ENCODE results near the gene PLPPR5. TPM values are rescaled to one million over a fixed set of nuclear protein-coding genes. Genes with fewer than 3 reads are reported as not detected.

PLPPR5 gene
- total RNA-seq, 1 donor from 2014 or later = not detected

DNA sequence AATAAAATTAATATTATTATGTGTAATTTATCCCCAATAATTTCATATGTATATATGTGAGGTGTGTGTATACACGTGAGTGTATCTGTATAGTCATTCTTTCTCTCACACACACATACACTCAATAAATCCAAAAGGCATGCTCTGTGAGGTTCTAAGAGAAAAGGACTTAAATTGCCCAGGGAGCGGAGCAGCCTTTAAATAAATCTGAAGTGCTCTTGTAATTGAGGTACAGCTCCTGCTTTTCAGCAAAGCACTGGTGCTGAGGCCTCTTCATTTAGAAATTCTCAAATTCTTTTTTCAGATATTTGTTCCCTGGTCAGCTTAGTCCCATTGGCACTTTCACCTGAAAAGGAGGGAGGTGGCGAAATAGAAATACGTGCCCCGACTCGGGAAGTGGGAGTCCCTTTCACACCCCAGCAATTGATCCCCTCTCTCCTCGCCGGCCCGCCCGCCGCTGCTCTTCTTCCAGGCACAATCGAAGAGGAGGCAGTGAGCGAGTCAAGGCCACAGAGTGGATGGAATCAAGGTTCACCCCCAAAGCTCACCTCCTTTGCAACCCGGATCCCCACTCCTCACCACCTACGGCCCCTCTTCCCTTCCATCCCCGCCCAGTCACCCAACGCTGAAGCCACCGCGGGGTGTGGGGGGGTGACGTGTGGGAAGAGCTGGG lies 944 bp downstream of the PLPPR5 start:
- peak overlapping the region; percentile 45 for H3K4me3 Mint-ChIP-seq (ENCODE audit: unreplicated experiment)
- TF ChIP-seq, protein P1, sequence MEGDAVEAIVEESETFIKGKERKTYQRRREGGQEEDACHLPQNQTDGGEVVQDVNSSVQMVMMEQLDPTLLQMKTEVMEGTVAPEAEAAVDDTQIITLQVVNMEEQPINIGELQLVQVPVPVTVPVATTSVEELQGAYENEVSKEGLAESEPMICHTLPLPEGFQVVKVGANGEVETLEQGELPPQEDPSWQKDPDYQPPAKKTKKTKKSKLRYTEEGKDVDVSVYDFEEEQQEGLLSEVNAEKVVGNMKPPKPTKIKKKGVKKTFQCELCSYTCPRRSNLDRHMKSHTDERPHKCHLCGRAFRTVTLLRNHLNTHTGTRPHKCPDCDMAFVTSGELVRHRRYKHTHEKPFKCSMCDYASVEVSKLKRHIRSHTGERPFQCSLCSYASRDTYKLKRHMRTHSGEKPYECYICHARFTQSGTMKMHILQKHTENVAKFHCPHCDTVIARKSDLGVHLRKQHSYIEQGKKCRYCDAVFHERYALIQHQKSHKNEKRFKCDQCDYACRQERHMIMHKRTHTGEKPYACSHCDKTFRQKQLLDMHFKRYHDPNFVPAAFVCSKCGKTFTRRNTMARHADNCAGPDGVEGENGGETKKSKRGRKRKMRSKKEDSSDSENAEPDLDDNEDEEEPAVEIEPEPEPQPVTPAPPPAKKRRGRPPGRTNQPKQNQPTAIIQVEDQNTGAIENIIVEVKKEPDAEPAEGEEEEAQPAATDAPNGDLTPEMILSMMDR (IDR thresholded peaks at IDR 0.05) = no peak
- peaks cover 68% of the 10 kb centered on the region for H3K27me3 Mint-ChIP-seq (ENCODE audit: low read depth)
- no peak for DNase-seq (ENCODE audit: low spot score)
- no peaks in the 10 kb centered on the region for H3K36me3 Mint-ChIP-seq (ENCODE audit: low read depth)
- H3K4me1 Mint-ChIP-seq (ENCODE audit: low read depth) = peaks cover 5% of the 10 kb centered on the region
- no peaks in the 10 kb centered on the region for H3K9me3 Mint-ChIP-seq (ENCODE audit: low read depth)
- H3K27ac Mint-ChIP-seq (ENCODE audit: unreplicated experiment) = no peak overlapping the region

DNA sequence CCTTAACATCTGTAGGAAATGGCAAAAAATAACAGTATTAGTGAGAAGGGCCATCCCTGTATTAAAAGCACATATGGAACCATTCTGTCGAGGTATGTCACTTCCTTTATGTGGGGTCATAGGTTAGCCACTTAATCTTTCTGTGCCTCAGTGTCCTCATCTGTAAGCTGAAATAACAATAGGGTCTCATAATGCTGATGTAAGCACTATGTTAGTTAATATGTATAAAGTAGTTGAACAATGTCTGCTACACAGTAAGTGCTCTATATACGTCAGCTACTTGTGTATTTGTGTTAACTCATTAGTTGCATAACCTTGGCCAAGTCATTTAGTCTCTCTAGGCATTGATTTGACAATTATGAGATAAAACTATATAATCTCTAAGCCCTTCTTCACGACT lies 11.8 kb downstream of the PLPPR5 start:
- H3K4me1 Mint-ChIP-seq (ENCODE audit: low read depth) = peaks cover 20% of the 10 kb centered on the region
- no peaks in the 10 kb centered on the region for H3K9me3 Mint-ChIP-seq (ENCODE audit: low read depth)
- no peak overlapping the region for H3K4me3 Mint-ChIP-seq (ENCODE audit: unreplicated experiment)
- H3K36me3 Mint-ChIP-seq (ENCODE audit: low read depth) = no peaks in the 10 kb centered on the region
- no peak overlapping the region for H3K27ac Mint-ChIP-seq (ENCODE audit: unreplicated experiment)
- H3K27me3 Mint-ChIP-seq (ENCODE audit: low read depth) = peaks cover 16% of the 10 kb centered on the region
- TF ChIP-seq, protein P1 (IDR thresholded peaks at IDR 0.05) = no peak
- no peak for DNase-seq (ENCODE audit: low spot score)

DNA sequence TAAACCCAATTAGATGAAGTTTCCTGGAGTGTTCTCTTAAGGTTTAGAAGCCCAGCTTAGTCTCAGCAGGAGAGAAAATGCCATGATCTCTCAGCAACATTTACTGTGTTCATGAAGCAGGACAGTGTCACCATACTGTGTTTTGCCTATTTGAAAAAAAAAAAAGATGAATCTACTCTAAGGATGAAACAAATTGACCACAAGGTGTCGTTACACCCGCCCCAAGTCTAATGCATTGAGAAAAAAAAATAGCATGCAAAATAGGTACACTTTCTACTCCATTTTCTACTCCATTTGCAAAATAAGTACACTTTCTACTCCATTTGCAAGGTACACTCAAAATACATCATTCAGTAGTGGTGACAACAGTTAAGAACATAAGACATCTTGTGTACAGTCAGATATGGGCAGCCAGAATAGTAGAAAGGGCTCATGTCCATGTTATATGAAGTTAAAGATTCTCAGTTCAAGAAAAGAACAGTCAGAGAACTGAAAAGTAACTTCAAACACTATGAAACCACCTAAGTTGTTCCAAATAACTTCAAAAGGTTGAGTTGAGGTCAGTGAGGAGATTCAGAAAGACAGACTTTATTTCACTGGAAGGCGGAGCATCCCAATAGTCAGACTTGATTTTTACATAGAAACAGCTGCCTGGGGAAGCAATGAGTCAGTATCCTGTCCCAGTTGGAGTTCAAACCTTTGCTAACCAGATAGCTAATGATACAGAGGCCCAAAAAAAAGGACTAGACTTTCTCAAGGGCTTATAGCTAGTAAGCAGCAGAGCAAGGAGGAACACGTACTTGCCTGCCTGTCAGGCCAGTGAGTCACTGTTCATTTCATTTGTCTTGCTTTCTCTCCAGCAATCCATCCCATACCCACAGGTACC lies 13.3 kb downstream of the PLPPR5 start:
- TF ChIP-seq, protein P1 (IDR thresholded peaks at IDR 0.05) = peak; percentile 61
- H3K4me3 Mint-ChIP-seq (ENCODE audit: unreplicated experiment) = no peak overlapping the region
- no peak for DNase-seq (ENCODE audit: low spot score)
- H3K27me3 Mint-ChIP-seq (ENCODE audit: low read depth) = peaks cover 7% of the 10 kb centered on the region
- peaks cover 20% of the 10 kb centered on the region for H3K4me1 Mint-ChIP-seq (ENCODE audit: low read depth)
- H3K9me3 Mint-ChIP-seq (ENCODE audit: low read depth) = no peaks in the 10 kb centered on the region
- H3K27ac Mint-ChIP-seq (ENCODE audit: unreplicated experiment) = no peak overlapping the region
- H3K36me3 Mint-ChIP-seq (ENCODE audit: low read depth) = no peaks in the 10 kb centered on the region

DNA sequence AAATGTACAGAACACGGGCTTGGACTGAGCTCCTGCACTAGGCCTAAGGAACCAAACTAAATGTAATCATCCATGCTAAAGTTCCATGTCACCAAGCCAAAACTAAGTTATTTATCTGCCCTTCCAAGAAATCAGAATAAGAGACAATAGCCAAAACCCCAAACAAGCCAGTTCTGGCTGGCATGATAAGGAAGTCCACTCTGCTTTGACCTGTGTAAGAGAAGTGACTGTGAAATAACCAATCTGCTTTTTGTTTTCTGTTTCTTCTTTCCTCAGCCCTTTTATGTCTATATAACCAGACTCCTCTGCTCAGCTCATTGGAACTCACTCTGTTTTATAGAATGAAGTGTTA lies 15.1 kb downstream of the PLPPR5 start:
- peaks cover 20% of the 10 kb centered on the region for H3K4me1 Mint-ChIP-seq (ENCODE audit: low read depth)
- TF ChIP-seq, protein P1 (IDR thresholded peaks at IDR 0.05) = no peak
- peaks cover 4% of the 10 kb centered on the region for H3K9me3 Mint-ChIP-seq (ENCODE audit: low read depth)
- H3K36me3 Mint-ChIP-seq (ENCODE audit: low read depth) = no peaks in the 10 kb centered on the region
- H3K27ac Mint-ChIP-seq (ENCODE audit: unreplicated experiment) = no peak overlapping the region
- no peak for DNase-seq (ENCODE audit: low spot score)
- H3K4me3 Mint-ChIP-seq (ENCODE audit: unreplicated experiment) = no peak overlapping the region
- peaks cover 2% of the 10 kb centered on the region for H3K27me3 Mint-ChIP-seq (ENCODE audit: low read depth)

DNA sequence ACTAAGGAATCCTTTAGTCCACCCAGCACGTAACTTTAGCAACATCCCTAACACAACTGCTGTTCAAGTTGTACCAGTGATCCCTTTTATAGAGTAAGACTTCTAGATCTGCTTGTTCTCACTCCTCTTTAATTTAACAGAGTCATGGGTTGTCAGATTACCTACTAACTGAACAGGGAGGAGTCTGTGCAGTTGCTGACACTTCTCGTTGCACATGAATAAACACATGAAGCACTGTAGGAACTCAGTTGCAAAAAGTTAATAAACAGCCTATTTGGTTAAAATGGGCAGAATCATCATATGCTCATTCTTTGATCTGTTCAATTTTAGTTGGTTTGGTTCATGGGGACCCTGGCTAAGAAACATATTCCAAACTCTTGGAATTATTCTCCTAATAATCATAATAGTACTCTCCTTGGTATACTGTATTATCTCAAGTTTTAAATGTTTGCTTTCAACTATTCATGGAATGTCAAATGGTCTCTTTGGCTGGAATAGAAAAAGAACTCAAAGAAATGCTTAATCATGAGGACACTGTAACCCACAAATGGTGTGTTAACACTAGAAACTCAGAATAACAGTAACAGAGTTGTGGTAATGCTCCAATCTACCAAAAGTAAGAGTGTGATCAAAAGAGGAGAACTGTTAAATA lies 15.6 kb downstream of the PLPPR5 start:
- no peak for DNase-seq (ENCODE audit: low spot score)
- TF ChIP-seq, protein P1 (IDR thresholded peaks at IDR 0.05) = no peak
- no peak overlapping the region for H3K4me3 Mint-ChIP-seq (ENCODE audit: unreplicated experiment)
- H3K27me3 Mint-ChIP-seq (ENCODE audit: low read depth) = peaks cover 2% of the 10 kb centered on the region
- peaks cover 7% of the 10 kb centered on the region for H3K9me3 Mint-ChIP-seq (ENCODE audit: low read depth)
- peaks cover 20% of the 10 kb centered on the region for H3K4me1 Mint-ChIP-seq (ENCODE audit: low read depth)
- no peak overlapping the region for H3K27ac Mint-ChIP-seq (ENCODE audit: unreplicated experiment)
- no peaks in the 10 kb centered on the region for H3K36me3 Mint-ChIP-seq (ENCODE audit: low read depth)
